ENCODE measurements around the gene FBXW11. TPM values are rescaled to one million over a fixed set of nuclear protein-coding genes. Genes with fewer than 3 reads are reported as not detected.

FBXW11 gene
- total RNA-seq, 1 donor from 2014 or later = 54.8 TPM

DNA sequence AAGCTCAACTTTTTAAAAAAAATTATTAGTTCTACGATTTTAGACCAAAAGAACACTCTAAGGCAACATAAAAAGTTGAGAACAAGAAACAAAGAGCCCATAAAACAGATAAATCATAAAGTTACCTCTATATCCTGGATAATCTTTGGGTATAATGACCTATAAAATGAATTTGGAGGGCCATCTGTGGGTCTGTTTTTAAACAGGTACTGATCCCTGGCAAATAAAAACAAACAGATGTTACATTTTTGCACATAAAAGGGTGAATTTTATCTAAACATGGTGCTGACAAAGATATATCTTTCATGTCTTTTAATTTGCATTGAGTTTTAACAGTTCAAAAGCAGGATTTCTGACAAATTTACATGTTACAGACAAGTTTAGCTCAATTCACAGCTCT, 107.6 kb downstream of the FBXW11 start:
- no peak overlapping the region for H3K27ac Mint-ChIP-seq (ENCODE audit: unreplicated experiment)
- H3K27me3 Mint-ChIP-seq (ENCODE audit: low read depth) = no peaks in the 10 kb centered on the region
- H3K4me3 Mint-ChIP-seq (ENCODE audit: unreplicated experiment) = no peak overlapping the region
- no peak for TF ChIP-seq CTCF (IDR thresholded peaks at IDR 0.05)
- H3K4me1 Mint-ChIP-seq (ENCODE audit: low read depth) = peaks cover 41% of the 10 kb centered on the region
- DNase-seq (ENCODE audit: low spot score) = no peak
- H3K36me3 Mint-ChIP-seq (ENCODE audit: low read depth) = no peaks in the 10 kb centered on the region
- H3K9me3 Mint-ChIP-seq (ENCODE audit: low read depth) = no peaks in the 10 kb centered on the region

DNA sequence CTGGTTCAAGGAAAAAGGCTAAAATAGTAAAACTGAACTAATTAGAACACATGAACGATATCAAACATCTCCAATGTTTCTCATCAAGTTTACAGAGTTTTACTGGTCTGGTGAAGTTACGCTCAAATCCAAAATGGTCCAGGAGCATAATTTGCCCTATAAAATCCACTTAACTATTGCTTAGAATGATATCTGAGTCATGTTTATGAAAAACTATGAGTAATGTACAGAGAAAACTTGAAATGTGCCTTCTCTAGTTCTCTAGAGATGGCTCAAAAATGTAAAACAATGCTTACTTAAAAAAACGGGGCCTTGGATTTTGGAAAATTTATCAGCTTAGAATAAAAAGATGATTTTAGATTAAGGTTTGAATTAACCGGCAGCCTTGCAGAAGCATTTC, 108.1 kb downstream of the FBXW11 start:
- H3K27ac Mint-ChIP-seq (ENCODE audit: unreplicated experiment) = no peak overlapping the region
- H3K4me1 Mint-ChIP-seq (ENCODE audit: low read depth) = peaks cover 46% of the 10 kb centered on the region
- H3K9me3 Mint-ChIP-seq (ENCODE audit: low read depth) = no peaks in the 10 kb centered on the region
- no peaks in the 10 kb centered on the region for H3K27me3 Mint-ChIP-seq (ENCODE audit: low read depth)
- H3K36me3 Mint-ChIP-seq (ENCODE audit: low read depth) = no peaks in the 10 kb centered on the region
- H3K4me3 Mint-ChIP-seq (ENCODE audit: unreplicated experiment) = no peak overlapping the region
- no peak for TF ChIP-seq CTCF (IDR thresholded peaks at IDR 0.05)
- DNase-seq (ENCODE audit: low spot score) = no peak

DNA sequence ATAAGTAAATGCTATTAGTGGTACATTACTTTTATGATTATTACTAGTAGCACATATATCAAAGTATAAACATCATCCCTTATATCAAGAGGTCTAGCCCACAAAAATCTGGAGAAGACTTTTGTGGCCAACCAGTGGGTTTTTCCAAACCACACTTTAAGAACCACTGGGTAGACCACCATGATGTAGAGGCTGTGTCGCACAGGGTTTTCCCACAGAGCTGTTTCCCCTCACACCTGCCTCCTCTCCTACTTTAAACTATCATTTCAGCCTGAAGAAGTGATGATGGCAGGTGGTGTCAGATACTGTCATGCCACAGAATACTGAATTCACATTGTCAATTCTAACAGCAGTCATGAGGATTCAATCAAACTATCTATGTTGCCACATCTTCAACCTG, 109.2 kb downstream of the FBXW11 start:
- H3K27ac Mint-ChIP-seq (ENCODE audit: unreplicated experiment) = no peak overlapping the region
- no peaks in the 10 kb centered on the region for H3K36me3 Mint-ChIP-seq (ENCODE audit: low read depth)
- peaks cover 57% of the 10 kb centered on the region for H3K4me1 Mint-ChIP-seq (ENCODE audit: low read depth)
- no peaks in the 10 kb centered on the region for H3K27me3 Mint-ChIP-seq (ENCODE audit: low read depth)
- no peak overlapping the region for H3K4me3 Mint-ChIP-seq (ENCODE audit: unreplicated experiment)
- TF ChIP-seq CTCF (IDR thresholded peaks at IDR 0.05) = no peak
- H3K9me3 Mint-ChIP-seq (ENCODE audit: low read depth) = no peaks in the 10 kb centered on the region
- no peak for DNase-seq (ENCODE audit: low spot score)

- TF ChIP-seq CTCF (IDR thresholded peaks at IDR 0.05) = no peak
- H3K4me1 Mint-ChIP-seq (ENCODE audit: low read depth) = peaks cover 65% of the 10 kb centered on the region
- peaks cover 5% of the 10 kb centered on the region for H3K36me3 Mint-ChIP-seq (ENCODE audit: low read depth)
- no peak overlapping the region for H3K4me3 Mint-ChIP-seq (ENCODE audit: unreplicated experiment)
- H3K9me3 Mint-ChIP-seq (ENCODE audit: low read depth) = no peaks in the 10 kb centered on the region
- no peak for DNase-seq (ENCODE audit: low spot score)
- H3K27ac Mint-ChIP-seq (ENCODE audit: unreplicated experiment) = no peak overlapping the region
- H3K27me3 Mint-ChIP-seq (ENCODE audit: low read depth) = no peaks in the 10 kb centered on the region
Measured at GRCh38 chr5:171895081-171895480, 111.4 kb downstream of the FBXW11 start.

- peaks cover 5% of the 10 kb centered on the region for H3K36me3 Mint-ChIP-seq (ENCODE audit: low read depth)
Measured at GRCh38 chr5:171893290-171893886, 113.0 kb downstream of the FBXW11 start.

More at GRCh38 chr5:171893290-171893886, 113.0 kb downstream of the FBXW11 start:
- Mint-ChIP-seq H3K9me3 (ENCODE audit: low read depth) (no peaks in the 10 kb centered on the region), H3K27ac (ENCODE audit: unreplicated experiment) (peak overlapping the region; percentile 79), H3K4me1 (ENCODE audit: low read depth) (peaks cover 51% of the 10 kb centered on the region), H3K4me3 (ENCODE audit: unreplicated experiment) (no peak overlapping the region), H3K27me3 (ENCODE audit: low read depth) (no peaks in the 10 kb centered on the region)
- DNase-seq (ENCODE audit: low spot score) = no peak
- TF ChIP-seq CTCF (IDR thresholded peaks at IDR 0.05) = no peak
